HUES48 (cell line): ENCODE results near the gene CCDC178.
A peak's percentile ranks its signal among the peaks of the same experiment; 100 is the strongest.

ENCODE experiments used
- H3K27ac ChIP-seq: one replicate; pipeline ENCODE4 v1.7.0; 2013; ENCODE audit warnings: low read depth, low read length, inconsistent platforms
- H3K27me3 ChIP-seq: 2 replicates; pipeline ENCODE4 v1.6.1; 2013; ENCODE audit warnings: mild to moderate bottlenecking, low read length; ENCODE audit not compliant: control insufficient read depth, insufficient read depth
- H3K36me3 ChIP-seq: 2 replicates; pipeline ENCODE4 v1.6.1; 2013; ENCODE audit warnings: low read length; ENCODE audit not compliant: control insufficient read depth, insufficient read depth
- H3K4me1 ChIP-seq: 2 replicates; pipeline ENCODE4 v1.6.1; 2013; ENCODE audit warnings: mild to moderate bottlenecking, low read length; ENCODE audit not compliant: control insufficient read depth, insufficient read depth
- H3K4me3 ChIP-seq: 2 replicates; pipeline ENCODE4 v1.5.1; 2013; ENCODE audit warnings: mild to moderate bottlenecking, low read depth, low read length
- H3K9ac ChIP-seq: 2 replicates; pipeline ENCODE4 v1.6.1; 2013; ENCODE audit warnings: mild to moderate bottlenecking, low read depth, low read length, moderate library complexity
- H3K9me3 ChIP-seq: 2 replicates; pipeline ENCODE4 v1.6.1; 2013; ENCODE audit warnings: low read length; ENCODE audit not compliant: control insufficient read depth, insufficient read depth

CCDC178 gene, protein sequence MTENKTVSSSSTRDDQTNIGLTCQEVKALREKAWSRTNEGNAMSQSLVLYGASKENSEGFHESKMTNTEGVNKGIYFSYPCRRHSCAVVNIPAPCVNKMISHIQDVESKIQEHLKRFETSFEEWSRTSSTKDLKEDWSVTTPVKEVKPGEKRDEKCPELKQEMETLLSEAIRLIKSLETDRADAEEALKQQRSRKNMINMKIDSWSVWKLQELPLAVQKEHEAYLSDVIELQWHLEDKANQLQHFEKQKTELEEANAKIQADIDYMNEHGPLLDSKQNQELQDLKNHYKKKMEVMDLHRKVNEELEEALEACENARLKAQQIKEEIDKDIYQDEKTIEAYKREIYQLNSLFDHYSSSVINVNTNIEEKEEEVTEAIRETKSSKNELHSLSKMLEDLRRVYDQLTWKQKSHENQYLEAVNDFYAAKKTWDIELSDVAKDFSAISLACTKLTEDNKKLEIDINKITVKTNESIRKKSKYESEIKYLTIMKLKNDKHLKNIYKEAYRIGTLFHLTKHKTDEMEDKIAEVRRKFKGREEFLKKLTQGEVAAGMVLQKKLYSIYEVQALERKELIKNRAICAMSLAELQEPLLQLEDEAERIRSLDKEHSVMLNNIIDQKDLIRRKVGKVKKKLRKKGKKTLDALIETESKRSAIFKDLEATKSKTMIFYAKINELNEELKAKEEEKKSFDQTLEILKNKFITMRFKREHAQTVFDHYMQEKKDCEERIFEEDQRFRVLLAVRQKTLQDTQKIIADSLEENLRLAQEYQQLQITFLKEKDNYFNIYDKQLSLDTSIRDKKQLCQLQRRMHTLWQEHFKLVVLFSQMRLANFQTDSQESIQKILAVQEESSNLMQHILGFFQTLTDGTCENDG

DNA sequence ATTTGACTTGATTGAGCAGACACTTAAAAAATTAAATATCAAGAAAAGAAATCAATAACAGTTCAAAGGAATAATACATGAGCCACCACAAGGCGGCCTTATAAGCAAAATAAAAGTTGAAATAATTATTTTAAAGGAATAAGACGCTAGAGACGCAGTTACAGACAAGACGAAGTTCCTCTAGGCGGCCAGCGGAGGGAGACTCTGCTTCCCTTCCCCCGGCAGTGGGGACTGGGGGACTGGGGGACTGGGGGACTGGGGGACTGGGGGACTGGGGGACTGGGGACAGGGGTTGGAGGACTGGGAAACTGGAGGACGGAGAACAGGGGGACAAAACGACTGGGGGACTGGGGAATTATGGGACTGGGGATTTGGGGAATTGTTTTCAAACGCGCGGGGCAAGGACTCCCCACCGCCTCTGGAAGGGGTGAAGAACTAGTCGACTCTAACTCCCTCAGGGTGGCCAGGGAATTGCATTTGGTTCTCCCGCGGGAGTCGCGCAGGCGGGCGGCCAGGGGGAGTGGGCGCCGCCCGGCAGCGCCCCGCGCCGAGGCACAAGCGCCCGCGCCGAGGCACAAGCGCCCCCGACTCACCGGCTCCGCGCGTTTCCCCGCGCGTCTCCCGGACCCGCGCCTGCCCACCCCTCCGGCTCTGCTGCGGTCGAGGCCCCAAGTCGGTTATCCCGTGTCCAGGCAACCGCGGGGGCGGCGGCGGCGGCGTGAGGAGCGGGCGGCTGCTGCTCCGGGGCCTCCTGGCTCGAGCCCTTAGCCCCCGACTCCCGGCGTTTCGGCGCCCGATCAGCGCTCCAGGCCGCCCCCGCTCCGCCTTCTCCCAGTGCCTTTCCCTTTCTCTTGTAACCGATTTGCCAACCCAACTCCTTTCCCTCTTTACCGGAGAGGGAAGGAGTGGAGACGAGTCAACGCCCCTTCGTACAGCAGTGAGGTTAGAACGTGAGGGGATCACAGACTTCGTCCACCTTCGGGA, at the start of gene CCDC178:
TSS of gene CCDC178 (minus strand) at position 662 of the 984 bp plus-strand sequence. CDS start 28,633 bp downstream, outside the sequence.
- Histone ChIP-seq H3K36me3 (no peaks in the 10 kb centered on the region), H3K27ac (no peak within 1 kb of the TSS), H3K27me3 (peaks cover 18% of the 10 kb centered on the region), H3K9ac (peak within 1 kb of the TSS; percentile 15; the same call in 1 of the 2 replicates), H3K4me1 (no peaks in the 10 kb centered on the region), H3K9me3 (no peaks in the 10 kb centered on the region), H3K4me3 (peak within 1 kb of the TSS; percentile 63)

DNA sequence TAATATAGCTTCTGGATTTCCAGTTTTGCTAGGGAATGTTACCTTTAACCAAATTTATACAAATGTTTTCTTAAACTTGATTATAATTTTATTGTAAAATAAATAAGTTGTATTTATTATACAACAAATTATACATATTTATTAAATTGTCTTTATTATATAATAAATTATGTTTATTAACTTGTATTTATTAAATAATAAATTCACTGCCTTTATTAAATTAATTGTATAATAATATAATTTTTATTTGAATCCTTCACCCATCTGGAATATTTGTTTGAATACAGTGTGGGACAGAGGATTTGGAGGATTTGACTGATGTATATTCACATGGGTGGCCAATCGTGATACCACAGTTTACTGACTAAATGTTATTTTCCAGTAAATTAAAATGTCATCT, 43.4 kb upstream of the CCDC178 start:
- no peak overlapping the region for H3K27ac ChIP-seq
- H3K36me3 ChIP-seq, result no peaks in the 10 kb centered on the region
- H3K4me3 ChIP-seq, result no peak overlapping the region
- no peaks in the 10 kb centered on the region for H3K4me1 ChIP-seq
- no peak overlapping the region for H3K9ac ChIP-seq
- H3K27me3 ChIP-seq, result no peaks in the 10 kb centered on the region
- no peaks in the 10 kb centered on the region for H3K9me3 ChIP-seq

DNA sequence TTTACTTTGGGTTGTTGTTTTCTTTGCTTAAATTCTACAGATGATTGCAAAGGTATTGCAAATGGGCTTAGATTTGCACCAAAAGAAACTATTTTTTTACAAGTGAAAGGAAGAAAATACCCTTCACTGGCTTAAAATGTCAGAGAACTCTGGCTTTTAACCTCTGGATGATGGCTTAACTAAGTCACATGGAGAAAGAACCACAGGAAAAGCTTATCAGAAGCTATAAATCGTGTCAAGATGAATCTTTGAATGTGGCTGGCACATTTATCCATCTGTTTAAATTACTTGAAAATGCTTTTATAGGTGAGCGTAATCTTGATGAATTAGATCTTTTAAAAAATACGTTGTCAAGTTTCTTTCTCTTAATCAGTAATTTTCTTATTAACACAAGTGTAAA, 32.0 kb upstream of the CCDC178 start:
- Histone ChIP-seq H3K36me3 (no peaks in the 10 kb centered on the region), H3K9ac (no peak overlapping the region), H3K27ac (peak overlapping the region; percentile 0), H3K4me1 (peaks cover 28% of the 10 kb centered on the region; the same call in 1 of the 2 replicates), H3K9me3 (no peaks in the 10 kb centered on the region), H3K4me3 (peak overlapping the region; percentile 25; the same call in 1 of the 2 replicates), H3K27me3 (no peaks in the 10 kb centered on the region)

DNA sequence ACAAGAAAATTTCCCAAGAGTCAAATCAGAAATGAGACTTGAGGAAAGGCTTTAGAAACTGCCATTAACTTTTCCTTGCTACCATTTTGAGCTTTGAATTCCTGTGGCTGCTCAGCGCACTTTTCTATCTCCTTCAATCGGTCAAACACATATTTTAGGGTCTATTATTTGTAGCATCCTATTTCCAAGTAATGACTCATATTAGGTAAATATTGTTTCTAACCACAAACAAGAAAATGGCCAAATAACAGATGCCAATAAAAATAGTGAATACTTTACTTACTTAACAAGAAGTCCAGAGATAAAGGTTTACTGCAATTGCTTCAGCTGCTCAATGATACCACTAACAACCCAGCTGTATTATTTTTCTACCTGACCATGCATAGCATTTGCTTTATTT, 29.7 kb upstream of the CCDC178 start:
- H3K27ac ChIP-seq, result no peak overlapping the region
- H3K4me3 ChIP-seq, result no peak overlapping the region
- H3K27me3 ChIP-seq, result no peaks in the 10 kb centered on the region
- H3K9me3 ChIP-seq, result no peaks in the 10 kb centered on the region
- H3K36me3 ChIP-seq, result no peaks in the 10 kb centered on the region
- peaks cover 28% of the 10 kb centered on the region; the same call in 1 of the 2 replicates for H3K4me1 ChIP-seq
- no peak overlapping the region for H3K9ac ChIP-seq

DNA sequence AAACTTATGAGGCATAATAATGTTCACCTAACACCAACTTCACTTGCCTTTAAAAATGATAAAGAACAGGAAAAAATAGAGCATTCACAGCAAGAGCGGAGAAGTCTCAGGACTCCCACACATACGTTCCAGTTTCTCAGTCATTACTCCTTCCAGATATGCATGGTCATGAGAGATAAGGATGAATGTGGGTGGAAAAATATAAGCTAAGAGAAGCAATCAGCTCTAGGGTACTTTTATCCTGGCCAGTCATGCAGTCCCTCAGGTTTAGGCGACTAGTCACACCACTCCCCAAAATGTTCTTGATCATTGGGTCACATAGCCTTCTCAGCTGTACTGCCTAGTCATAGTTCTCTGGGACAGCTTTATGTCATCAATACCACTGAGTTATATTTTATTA, 29.2 kb upstream of the CCDC178 start:
- Histone ChIP-seq H3K9me3 (no peaks in the 10 kb centered on the region), H3K27me3 (no peaks in the 10 kb centered on the region), H3K9ac (no peak overlapping the region), H3K27ac (no peak overlapping the region), H3K36me3 (no peaks in the 10 kb centered on the region), H3K4me1 (peaks cover 28% of the 10 kb centered on the region; the same call in 1 of the 2 replicates), H3K4me3 (no peak overlapping the region)

DNA sequence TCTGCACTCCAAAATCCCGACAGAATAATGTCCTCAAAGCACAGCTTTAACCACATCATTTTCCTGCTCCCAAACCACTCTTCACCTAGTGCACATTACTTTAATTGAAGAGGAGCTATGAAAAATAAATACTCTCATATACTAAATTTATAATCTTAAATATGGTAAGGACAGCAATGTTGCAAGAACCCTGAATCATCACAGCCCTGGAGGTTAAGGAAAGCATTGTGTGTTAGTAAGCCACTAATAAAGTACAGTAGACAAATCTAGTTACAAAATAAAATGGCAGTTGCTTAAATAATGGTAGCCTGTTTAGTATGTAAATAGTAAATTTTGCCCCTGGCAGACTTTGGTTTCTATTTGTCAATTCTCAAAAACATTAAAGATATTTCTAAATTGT, 27.0 kb upstream of the CCDC178 start:
- Histone ChIP-seq H3K36me3 (no peaks in the 10 kb centered on the region), H3K27ac (no peak overlapping the region), H3K4me3 (no peak overlapping the region), H3K9me3 (no peaks in the 10 kb centered on the region), H3K4me1 (peaks cover 15% of the 10 kb centered on the region; the same call in 1 of the 2 replicates), H3K27me3 (no peaks in the 10 kb centered on the region), H3K9ac (no peak overlapping the region)

DNA sequence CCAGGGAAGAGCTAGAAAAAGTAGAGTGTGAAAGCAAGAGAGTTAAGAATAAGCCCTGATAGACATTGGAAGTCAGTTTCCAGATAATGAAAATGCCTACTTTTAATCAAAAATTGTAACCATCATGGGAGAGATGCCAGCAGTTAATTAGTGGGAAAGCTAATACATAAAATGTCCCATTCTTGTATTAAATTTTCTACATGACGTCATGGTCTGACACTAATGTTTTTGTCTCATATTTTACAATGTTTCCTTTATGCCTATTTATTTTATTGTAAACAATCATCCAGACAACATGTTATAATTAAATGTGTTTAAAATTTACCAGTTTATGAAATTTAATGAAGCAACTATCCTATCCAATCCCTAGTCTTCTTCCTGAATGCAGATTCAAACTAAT, 26.3 kb upstream of the CCDC178 start:
- H3K4me1 ChIP-seq, result peaks cover 13% of the 10 kb centered on the region; the same call in 1 of the 2 replicates
- no peak overlapping the region for H3K4me3 ChIP-seq
- H3K9ac ChIP-seq, result no peak overlapping the region
- no peaks in the 10 kb centered on the region for H3K9me3 ChIP-seq
- H3K27me3 ChIP-seq, result no peaks in the 10 kb centered on the region
- no peaks in the 10 kb centered on the region for H3K36me3 ChIP-seq
- H3K27ac ChIP-seq, result no peak overlapping the region

DNA sequence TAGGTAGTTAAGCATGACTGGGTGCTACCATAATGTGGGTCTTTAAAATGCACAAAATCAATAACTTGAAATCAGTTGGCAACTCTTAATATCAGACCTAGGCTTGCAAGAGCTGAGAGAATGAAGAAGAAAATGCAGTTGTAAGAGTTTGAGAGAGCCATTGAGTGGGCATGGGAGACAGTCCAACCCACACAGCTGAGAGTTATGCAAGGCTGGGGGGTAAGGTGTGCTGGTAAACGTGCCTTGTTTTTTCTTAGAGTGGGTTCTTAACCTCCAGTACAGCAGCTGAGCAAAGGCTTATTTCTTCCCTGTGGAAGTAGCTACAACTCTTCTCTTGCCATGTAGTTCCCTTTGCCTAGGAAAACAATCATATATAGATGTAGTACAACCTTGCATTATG, 20.2 kb upstream of the CCDC178 start:
- Histone ChIP-seq H3K9ac (no peak overlapping the region), H3K27ac (no peak overlapping the region), H3K36me3 (no peaks in the 10 kb centered on the region), H3K4me1 (no peaks in the 10 kb centered on the region), H3K27me3 (no peaks in the 10 kb centered on the region), H3K9me3 (no peaks in the 10 kb centered on the region), H3K4me3 (no peak overlapping the region)

DNA sequence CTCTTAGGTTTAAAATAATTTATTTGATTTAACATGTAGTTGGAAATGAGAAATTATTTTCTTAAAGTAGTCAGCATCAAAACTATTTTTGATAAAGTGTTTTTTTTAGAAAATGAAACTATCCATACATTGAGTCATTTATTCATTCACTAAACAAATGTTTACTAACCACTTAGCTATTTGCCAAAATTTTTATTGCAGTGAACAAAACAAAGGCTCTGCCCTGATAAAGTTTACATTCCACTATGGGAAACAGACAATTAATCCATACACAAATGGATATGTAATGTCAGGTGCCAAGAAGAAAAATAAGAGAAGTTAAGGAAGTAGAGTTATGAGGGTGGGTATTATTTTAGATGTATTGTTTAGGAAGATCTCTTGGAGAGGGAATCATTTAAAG, 19.1 kb upstream of the CCDC178 start:
- no peaks in the 10 kb centered on the region for H3K36me3 ChIP-seq
- H3K9ac ChIP-seq, result no peak overlapping the region
- H3K9me3 ChIP-seq, result no peaks in the 10 kb centered on the region
- no peak overlapping the region for H3K27ac ChIP-seq
- no peaks in the 10 kb centered on the region for H3K4me1 ChIP-seq
- H3K27me3 ChIP-seq, result no peaks in the 10 kb centered on the region
- H3K4me3 ChIP-seq, result no peak overlapping the region

DNA sequence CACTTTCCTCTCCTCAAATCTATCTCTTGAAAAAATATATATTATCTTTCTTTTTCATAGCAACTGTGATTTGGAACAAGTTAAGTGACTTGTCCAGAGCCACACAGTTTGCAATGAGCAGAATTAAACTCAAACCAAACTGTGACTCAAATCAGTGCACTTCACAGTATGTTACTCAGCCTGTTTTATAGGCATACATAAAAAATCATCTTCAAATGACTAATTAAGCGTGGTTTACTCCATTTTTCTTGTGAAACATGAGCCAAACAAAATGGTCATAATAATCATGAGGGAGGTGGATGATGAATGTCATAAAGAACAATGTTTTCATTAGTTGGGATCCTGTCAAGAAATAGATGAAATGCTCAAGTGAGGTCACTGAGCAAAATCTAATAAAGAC, 6.1 kb upstream of the CCDC178 start:
- peaks cover 8% of the 10 kb centered on the region for H3K27me3 ChIP-seq
- no peaks in the 10 kb centered on the region for H3K36me3 ChIP-seq
- no peaks in the 10 kb centered on the region for H3K9me3 ChIP-seq
- no peak overlapping the region for H3K4me3 ChIP-seq
- no peak overlapping the region for H3K27ac ChIP-seq
- H3K4me1 ChIP-seq, result no peaks in the 10 kb centered on the region
- H3K9ac ChIP-seq, result no peak overlapping the region
